ENCODE data around the gene ADSS1. TPM values are rescaled to one million over a fixed set of nuclear protein-coding genes. Genes with fewer than 3 reads are reported as not detected.

ADSS1 gene
- total RNA-seq, 4 donors from 2014 or later, result 3.4 to 11.4 (median 8.4) TPM

DNA sequence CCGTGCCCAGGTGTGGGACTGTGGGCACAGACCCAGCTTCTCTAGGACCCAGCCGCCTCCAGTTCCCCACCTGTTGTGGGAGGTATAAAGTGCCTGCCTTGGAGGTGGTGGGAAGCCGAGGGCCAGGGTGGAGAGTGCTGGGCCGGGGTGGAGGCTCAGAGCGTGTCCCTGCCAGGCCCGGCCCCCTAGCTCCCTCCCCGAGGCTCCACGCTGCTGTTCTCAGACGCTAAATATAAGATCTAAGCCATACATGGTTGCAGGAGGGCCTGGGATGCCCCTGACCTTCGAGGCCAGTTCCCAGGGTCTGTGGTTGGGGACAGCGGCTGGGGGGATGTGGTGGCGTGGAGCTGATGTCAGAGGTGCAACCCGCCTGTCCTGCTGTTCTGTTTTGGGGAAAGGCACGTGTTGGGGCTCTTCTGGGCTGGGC, 23.8 kb upstream of the ADSS1 start:
- H3K9me3 ChIP-seq, result no peaks in the 10 kb centered on the region
- H3K27me3 ChIP-seq, result no peaks in the 10 kb centered on the region
- no peak for DNase-seq
- peaks cover 11 to 60% (median 22%) of the 10 kb centered on the region in 3 donors for H3K36me3 ChIP-seq
- no CpG with 5 or more reads among the region's 14 CpGs for WGBS, 2 donors
- peaks cover 20 to 63% (median 43%) of the 10 kb centered on the region in 3 donors for H3K4me1 ChIP-seq
- peak overlapping the region in 1 of 4 donors; percentile 27 for H3K4me3 ChIP-seq
- H3K27ac ChIP-seq, result peak overlapping the region in 3 of 4 donors; percentile 44 to 57 (median 54)
- intact Hi-C loops (cut with DNase I), result loop anchor here (5.0 kb wide), 1 partner anchor 43 kb away; no protein-coding TSS in a partner anchor
- TF ChIP-seq POLR2A (IDR thresholded peaks at IDR 0.05) (no peak), CTCF (IDR thresholded peaks at IDR 0.05) (no peak)

DNA sequence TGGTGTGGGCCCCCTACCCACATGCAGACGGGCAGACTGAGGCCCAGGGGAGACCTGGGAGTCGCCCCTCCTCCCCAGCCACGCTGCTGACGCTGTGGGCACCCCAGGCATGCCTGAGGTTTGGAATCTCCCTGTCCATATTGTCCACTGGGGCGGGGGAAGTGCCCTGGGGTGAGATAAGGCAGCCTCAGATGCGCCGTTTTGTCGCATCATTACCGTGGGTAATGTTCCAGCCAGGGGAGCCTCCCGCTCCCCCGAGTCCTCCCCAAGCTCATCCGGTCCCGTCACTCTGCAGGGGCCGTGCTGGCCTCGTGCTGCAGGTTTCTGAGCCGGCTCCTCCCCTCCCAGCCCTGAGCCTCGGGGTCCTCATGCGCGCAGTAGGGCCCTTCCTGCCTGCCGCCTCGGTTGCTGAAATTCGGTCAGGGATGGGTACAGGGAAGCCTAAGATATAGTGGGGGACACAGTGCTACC, 23.2 kb upstream of the ADSS1 start:
- no peaks in the 10 kb centered on the region for H3K27me3 ChIP-seq
- no peak overlapping the region for H3K4me3 ChIP-seq
- peaks cover 15 to 58% (median 40%) of the 10 kb centered on the region in 3 donors for H3K4me1 ChIP-seq
- no peak for DNase-seq
- intact Hi-C loops (cut with DNase I), result loop anchor here (5.0 kb wide), 1 partner anchor 43 kb away; no protein-coding TSS in a partner anchor
- no peak for TF ChIP-seq CTCF (IDR thresholded peaks at IDR 0.05)
- TF ChIP-seq POLR2A (IDR thresholded peaks at IDR 0.05), result no peak
- peaks cover 11 to 65% (median 22%) of the 10 kb centered on the region in 3 donors for H3K36me3 ChIP-seq
- WGBS, 2 donors, result 59 to 60% methylated on average over 1 to 6 of the region's 22 CpGs
- H3K27ac ChIP-seq, result peak overlapping the region in 3 of 4 donors; percentile 37 to 57 (median 44)
- H3K9me3 ChIP-seq, result no peaks in the 10 kb centered on the region

DNA sequence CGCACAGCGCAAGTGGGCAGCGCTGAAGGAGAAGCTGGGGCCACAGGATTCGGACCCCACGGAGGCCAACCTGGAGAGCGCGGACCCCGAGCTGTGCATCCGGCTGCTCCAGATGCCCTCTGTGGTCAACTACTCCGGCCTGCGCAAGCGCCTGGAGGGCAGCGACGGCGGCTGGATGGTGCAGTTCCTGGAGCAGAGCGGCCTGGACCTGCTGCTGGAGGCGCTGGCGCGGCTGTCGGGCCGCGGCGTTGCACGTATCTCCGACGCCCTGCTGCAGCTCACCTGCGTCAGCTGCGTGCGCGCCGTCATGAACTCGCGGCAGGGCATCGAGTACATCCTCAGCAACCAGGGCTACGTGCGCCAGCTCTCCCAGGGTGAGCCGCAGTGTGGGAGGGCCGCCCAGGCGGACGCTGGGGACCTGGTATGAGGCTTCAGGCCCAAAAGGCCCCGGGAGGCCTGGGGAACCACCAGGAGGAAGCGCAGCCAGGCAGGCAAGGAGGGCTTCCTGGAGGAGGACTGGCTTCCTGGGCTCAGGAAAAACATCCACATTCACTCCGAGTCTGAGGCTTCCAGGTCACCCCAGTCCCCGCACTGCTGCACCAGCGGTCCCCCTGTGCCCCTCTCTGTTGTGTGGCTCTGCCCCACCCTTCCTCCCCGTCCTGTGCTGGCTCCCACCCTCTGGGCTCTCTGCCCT, 22.5 kb upstream of the ADSS1 start:
- Histone ChIP-seq H3K4me1 (peaks cover 13 to 50% (median 33%) of the 10 kb centered on the region in 3 donors), H3K9me3 (no peaks in the 10 kb centered on the region), H3K27me3 (no peaks in the 10 kb centered on the region), H3K36me3 (peaks cover 11 to 65% (median 22%) of the 10 kb centered on the region in 3 donors), H3K27ac (no peak overlapping the region), H3K4me3 (no peak overlapping the region)
- WGBS, 2 donors, result 88 to 89% methylated on average over 21 to 25 of the region's 46 CpGs
- intact Hi-C loops (cut with DNase I), result loop anchor here (5.0 kb wide), 1 partner anchor 44 kb away; no protein-coding TSS in a partner anchor
- no peak for DNase-seq
- TF ChIP-seq POLR2A (IDR thresholded peaks at IDR 0.05) (no peak), CTCF (IDR thresholded peaks at IDR 0.05) (no peak)

GRCh38 chr14:104702106-104702505, 21.9 kb upstream of the ADSS1 start:
- H3K27me3 ChIP-seq, result no peaks in the 10 kb centered on the region
- no peak overlapping the region for H3K4me3 ChIP-seq
- no peaks in the 10 kb centered on the region for H3K9me3 ChIP-seq
- intact Hi-C loops (cut with DNase I), result loop anchor here (5.0 kb wide), 1 partner anchor 45 kb away; no protein-coding TSS in a partner anchor
- H3K4me1 ChIP-seq, result peaks cover 10 to 45% (median 27%) of the 10 kb centered on the region in 3 donors
- 72 to 75% methylated on average over 8 to 11 of the region's 12 CpGs for WGBS, 2 donors
- no peak for TF ChIP-seq CTCF (IDR thresholded peaks at IDR 0.05)
- H3K27ac ChIP-seq, result no peak overlapping the region
- DNase-seq, result no peak
- H3K36me3 ChIP-seq, result peaks cover 11 to 64% (median 22%) of the 10 kb centered on the region in 3 donors

GRCh38 chr14:104702673-104703072, 21.4 kb upstream of the ADSS1 start:
- no peak for DNase-seq
- no peaks in the 10 kb centered on the region for H3K27me3 ChIP-seq
- WGBS, 2 donors, result 71% methylated on average over 2 of the region's 4 CpGs; no CpG with 5 or more reads in 1 of the 2 donors
- peaks cover 5 to 45% (median 21%) of the 10 kb centered on the region in 3 donors for H3K4me1 ChIP-seq
- H3K27ac ChIP-seq, result no peak overlapping the region
- no peak overlapping the region for H3K4me3 ChIP-seq
- peaks cover 11 to 64% (median 22%) of the 10 kb centered on the region in 3 donors for H3K36me3 ChIP-seq
- intact Hi-C loops (cut with DNase I), result loop anchor here (5.0 kb wide), 1 partner anchor 45 kb away; no protein-coding TSS in a partner anchor
- TF ChIP-seq CTCF (IDR thresholded peaks at IDR 0.05) (no peak), POLR2A (IDR thresholded peaks at IDR 0.05) (no peak)
- no peaks in the 10 kb centered on the region for H3K9me3 ChIP-seq

Measured in esophagus squamous epithelium (tissue), 5 donors.